Thyroid gland (tissue), 4 donors: Measurements from ENCODE around the gene TBC1D16.

Experiments
- POLR2A ChIP-seq, 2 donors: fragments of 450-650 bp; IDR thresholded peaks; one replicate each; pipeline ENCODE4 v1.6.1; 2017; ENCODE audit warnings: antibody characterized with exemption in 2 of 2, mild to moderate bottlenecking in 2 of 2, moderate library complexity in 1 of 2
- TF ChIP-seq, protein P1 (sequence below), 6 experiments: fragments of 200-600 bp in 3 of 6; fragments of 450-650 bp in 3 of 6; sonication (generic) in 3 of 6; IDR thresholded peaks; one replicate each; pipeline ENCODE4 v1.5.1; 2016 to 2019; ENCODE audit warnings: antibody characterized with exemption in 6 of 6, mild to moderate bottlenecking in 2 of 6, inconsistent platforms in 1 of 6, moderate library complexity in 1 of 6

DNA sequence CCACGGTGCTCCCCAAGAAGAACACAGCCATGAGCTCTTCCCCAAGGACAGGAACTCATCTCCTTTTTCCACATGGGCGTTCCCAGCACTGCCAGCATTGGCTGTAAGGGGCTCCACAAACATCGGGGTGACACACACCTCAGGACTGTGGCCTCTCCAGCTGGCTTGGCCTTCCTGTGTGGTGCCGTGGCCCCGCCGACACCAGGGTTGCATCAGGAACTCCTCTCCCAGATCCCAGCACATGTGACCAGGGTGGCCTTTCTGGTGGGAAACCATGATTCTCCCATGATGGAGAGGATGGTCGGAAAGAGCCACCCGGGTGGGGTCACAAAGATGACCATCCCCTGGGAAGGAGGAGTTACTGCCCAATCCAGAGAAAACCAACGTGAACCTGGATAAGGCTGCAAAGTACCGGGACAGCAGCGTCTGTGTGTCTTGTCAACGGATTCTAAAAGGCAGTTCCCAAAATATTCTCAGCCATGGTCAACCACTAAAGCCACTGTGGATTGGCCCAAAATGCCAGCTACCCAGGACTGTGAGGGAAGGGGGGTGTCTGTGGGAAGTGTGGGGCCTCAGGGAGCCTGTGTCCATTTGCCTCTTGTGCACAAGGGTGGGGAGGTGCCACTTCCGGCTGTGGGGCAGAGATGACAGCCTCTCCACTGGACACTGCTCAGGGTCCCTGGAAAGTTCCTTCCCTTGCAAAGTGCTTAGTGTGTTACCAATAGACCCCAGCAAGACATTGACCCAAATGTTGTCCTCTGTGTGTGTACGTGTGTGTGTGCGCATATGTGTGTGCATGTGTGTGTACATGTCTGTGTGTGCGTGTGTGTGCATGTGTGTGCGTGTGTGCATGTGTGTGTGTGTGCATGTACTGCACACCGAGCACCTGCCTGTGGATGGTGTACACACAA lies 118.4 kb downstream of the TBC1D16 start:
- TF ChIP-seq, protein P1, sequence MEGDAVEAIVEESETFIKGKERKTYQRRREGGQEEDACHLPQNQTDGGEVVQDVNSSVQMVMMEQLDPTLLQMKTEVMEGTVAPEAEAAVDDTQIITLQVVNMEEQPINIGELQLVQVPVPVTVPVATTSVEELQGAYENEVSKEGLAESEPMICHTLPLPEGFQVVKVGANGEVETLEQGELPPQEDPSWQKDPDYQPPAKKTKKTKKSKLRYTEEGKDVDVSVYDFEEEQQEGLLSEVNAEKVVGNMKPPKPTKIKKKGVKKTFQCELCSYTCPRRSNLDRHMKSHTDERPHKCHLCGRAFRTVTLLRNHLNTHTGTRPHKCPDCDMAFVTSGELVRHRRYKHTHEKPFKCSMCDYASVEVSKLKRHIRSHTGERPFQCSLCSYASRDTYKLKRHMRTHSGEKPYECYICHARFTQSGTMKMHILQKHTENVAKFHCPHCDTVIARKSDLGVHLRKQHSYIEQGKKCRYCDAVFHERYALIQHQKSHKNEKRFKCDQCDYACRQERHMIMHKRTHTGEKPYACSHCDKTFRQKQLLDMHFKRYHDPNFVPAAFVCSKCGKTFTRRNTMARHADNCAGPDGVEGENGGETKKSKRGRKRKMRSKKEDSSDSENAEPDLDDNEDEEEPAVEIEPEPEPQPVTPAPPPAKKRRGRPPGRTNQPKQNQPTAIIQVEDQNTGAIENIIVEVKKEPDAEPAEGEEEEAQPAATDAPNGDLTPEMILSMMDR (IDR thresholded peaks at IDR 0.05): no peak
- TF ChIP-seq POLR2A (IDR thresholded peaks at IDR 0.05): no peak
